K562 (cell line): ENCODE results near the gene BMPER. TPM values are rescaled to one million over a fixed set of nuclear protein-coding genes. Genes with fewer than 3 reads are reported as not detected.

Experiments used
- ATAC-seq: fragments of 200-7000 bp; cut with Tn5 transposase; 3 replicates; pipeline ENCODE4 v1.9.1; 2020; ENCODE audit warnings: moderate library complexity
- BruUV-seq: library from RNA; stranded (reverse); fragments of 400-500 nt; replicated peaks from 2 replicates; lab custom pipeline; 2021; lab: Mats Ljungman, UMichigan
- CTCF ChIA-PET: fragments of 300-600 bp; formaldehyde crosslinking; extraction: SDS; loops from one replicate; lab custom pipeline; 2021; ENCODE audit warnings: low intra/inter-chr PET ratio; lab: Yijun Ruan, JAX
- POLR2A ChIA-PET: fragments of 300-600, 350-650 bp; sonication (Branson Sonifier 250); formaldehyde crosslinking; extraction: SDS; loops from one replicate; lab custom pipeline; 2021; ENCODE audit warnings: antibody characterized with exemption, inconsistent platforms; lab: Yijun Ruan, JAX
- DNase-seq, 4 experiments: peaks; one replicate each; pipeline versions ENCODE4 v3.0.0 to v3.0.0-alpha.2; 2011 to 2018; ENCODE audit warnings: low spot score in 3 of 4, mixed read lengths in 3 of 4; ENCODE audit errors: extremely low read depth in 1 of 4
- FAIRE-seq: peaks from 2 replicates; lab custom pipeline; 2011; peaks lifted over from hg19 to GRCh38; lab: Jason Lieb, UNC
- H2AFZ ChIP-seq: 2 replicates; pipeline ENCODE4 v1.6.0; 2011; ENCODE audit warnings: low read depth, low read length, control low read depth, inconsistent platforms
- H3K27ac ChIP-seq: fragments of 200-600 bp; 3 replicates; pipeline ENCODE4 v1.8.0; 2011; ENCODE audit warnings: low read depth, mild to moderate bottlenecking, control low read depth, inconsistent platforms, low read length, moderate library complexity, mixed read lengths; ENCODE audit errors: extremely low read depth
- H3K27me3 ChIP-seq, 2 experiments: fragments of 300-600 bp in 1 of 2; 2 replicates in 1 of 2; 3 replicates in 1 of 2; pipeline versions ENCODE4 v1.6.0 to v1.8.0; 2011; ENCODE audit warnings: inconsistent platforms in 2 of 2, low read length in 2 of 2, mild to moderate bottlenecking in 1 of 2, mixed read lengths in 1 of 2, moderate library complexity in 1 of 2; ENCODE audit not compliant: control insufficient read depth in 2 of 2, insufficient read depth in 2 of 2
- H3K36me3 ChIP-seq: fragments of 300-600 bp; 3 replicates; pipeline ENCODE4 v1.8.0; 2011; ENCODE audit warnings: mild to moderate bottlenecking, low read length, inconsistent platforms; ENCODE audit not compliant: control insufficient read depth, insufficient read depth
- H3K4me1 ChIP-seq, 2 experiments: fragments of 200-600 bp in 1 of 2; replicated peaks in 1 of 2; 2 replicates in 1 of 2; 3 replicates in 1 of 2; pipeline versions ENCODE4 v1.5.1 to v1.8.0; 2011; ENCODE audit warnings: inconsistent platforms in 2 of 2, low read length in 2 of 2, mild to moderate bottlenecking in 1 of 2, mixed read lengths in 1 of 2, moderate library complexity in 1 of 2; ENCODE audit not compliant: control insufficient read depth in 2 of 2, insufficient read depth in 2 of 2
- H3K4me2 ChIP-seq: 2 replicates; pipeline ENCODE4 v1.6.1; 2011; ENCODE audit warnings: low read length, control low read depth, inconsistent platforms, mixed read lengths; ENCODE audit not compliant: insufficient read depth
- H3K4me3 ChIP-seq: fragments of 200-600 bp; sonication (generic), shearing (Covaris generic); 2 replicates; pipeline ENCODE4 v1.5.1; 2016; ENCODE audit warnings: control low read depth, inconsistent platforms
- H3K79me2 ChIP-seq: fragments of 200-600 bp; 3 replicates; pipeline ENCODE4 v1.8.0; 2011; ENCODE audit warnings: low read length, inconsistent platforms; ENCODE audit not compliant: control insufficient read depth, insufficient read depth
- H3K9ac ChIP-seq, 2 experiments: 2 replicates each; pipeline versions ENCODE4 v1.6.0 to v1.6.1; 2011; ENCODE audit warnings: low read depth in 2 of 2, low read length in 2 of 2, control low read depth in 1 of 2, inconsistent platforms in 1 of 2, mild to moderate bottlenecking in 1 of 2, mixed read lengths in 1 of 2; ENCODE audit not compliant: insufficient read depth in 1 of 2
- H3K9me1 ChIP-seq: one replicate; pipeline ENCODE4 v1.6.0; 2011; ENCODE audit warnings: inconsistent platforms, mild to moderate bottlenecking, low read length, moderate library complexity; ENCODE audit not compliant: control insufficient read depth, insufficient read depth
- H3K9me3 ChIP-seq: replicated peaks from 2 replicates; pipeline ENCODE4 v1.5.1; 2011; ENCODE audit warnings: low read depth, low read length, inconsistent platforms; ENCODE audit not compliant: control insufficient read depth, insufficient read depth
- H4K20me1 ChIP-seq: replicated peaks from 2 replicates; pipeline ENCODE4 v1.6.1; 2011; ENCODE audit warnings: low read length, inconsistent platforms, mixed read lengths; ENCODE audit not compliant: control insufficient read depth, insufficient read depth
- CTBP1 ChIP-seq: fragments of 450-650 bp; IDR thresholded peaks from 2 replicates; pipeline ENCODE4 v1.6.1; 2016; ENCODE audit warnings: borderline replicate concordance
- GTF2A2 ChIP-seq: IDR thresholded peaks from 2 replicates; pipeline ENCODE4 v1.6.1; 2016; ENCODE audit warnings: mild to moderate bottlenecking, missing genetic modification characterization, missing compliant biosample characterization
- HDAC8 ChIP-seq: fragments of 450-650 bp; IDR thresholded peaks from 2 replicates; pipeline ENCODE4 v1.6.1; 2016; ENCODE audit warnings: mild to moderate bottlenecking, missing genetic modification characterization, moderate library complexity, missing compliant biosample characterization
- HSF4 ChIP-seq: fragments of 250-450 bp; sonication (Bioruptor Pico); IDR thresholded peaks from 2 replicates; pipeline ENCODE4 v2.1.2; 2022; ENCODE audit warnings: mild to moderate bottlenecking, moderate library complexity, borderline replicate concordance
- NFIX ChIP-seq: fragments of 250-450 bp; sonication (Bioruptor Pico); IDR thresholded peaks from 2 replicates; pipeline ENCODE4 v1.4.0; 2020; ENCODE audit warnings: low read depth, mild to moderate bottlenecking, moderate library complexity
- NR2C2 ChIP-seq, 2 experiments: fragments of 200-800 bp in 1 of 2; sonication (Bioruptor generic) in 1 of 2; sonication (generic) in 1 of 2; formaldehyde crosslinking in 1 of 2; IDR thresholded peaks; 2 replicates each; pipeline versions ENCODE4 v1.6.1 to v1.8.0; 2016 to 2022; ENCODE audit warnings: mild to moderate bottlenecking in 1 of 2, missing compliant biosample characterization in 1 of 2, missing genetic modification characterization in 1 of 2, missing genetic modification reagents in 1 of 2
- SRSF3 ChIP-seq: fragments of 200-400 bp; formaldehyde crosslinking; IDR thresholded peaks from 2 replicates; pipeline ENCODE4 v1.6.1; 2016; ENCODE audit warnings: mild to moderate bottlenecking, low read length, moderate library complexity; ENCODE audit not compliant: insufficient read depth
- YBX1 ChIP-seq: fragments of 450-650 bp; IDR thresholded peaks from 2 replicates; pipeline ENCODE4 v1.7.1; 2016; ENCODE audit warnings: mild to moderate bottlenecking
- ZBTB17 ChIP-seq: fragments of 450-650 bp; formaldehyde crosslinking; IDR thresholded peaks from 2 replicates; pipeline ENCODE4 v1.4.0; 2020; ENCODE audit warnings: mild to moderate bottlenecking
- ZC3H11A ChIP-seq: IDR thresholded peaks from 2 replicates; pipeline ENCODE4 v1.6.1; 2012; ENCODE audit warnings: low read depth, low read length, improper control_type of control experiment
- WGBS: fragments of 100-300 bp; shearing (Covaris generic); methylation state at CpG from one replicate; pipeline ENCODE4 v1.1.6; 2016; ENCODE audit warnings: low coverage, mixed read lengths; ENCODE audit not compliant: insufficient coverage; ENCODE audit errors: missing lambda C conversion rate; 5-methylcytosine and 5-hydroxymethylcytosine counted together
- in situ Hi-C: fragments of 300-500 bp; cut with MboI; formaldehyde crosslinking; loops from 4 replicates; pipeline ENCODE4 v1.15.0; 2018; ENCODE audit warnings: inconsistent platforms, mixed read lengths
- intact Hi-C: fragments of 100-400 bp; cut with micrococcal nuclease; formaldehyde crosslinking; loops from 2 replicates; pipeline ENCODE4 v1.14.2; 2022
- polyA plus RNA-seq, 8 experiments: library from polyadenylated mRNA; depleted of rRNA in 4 of 8; stranded (reverse) in 5 of 8; unstranded in 3 of 8; fragments of >200 nt; fragmentation: Nextera tagmentation in 2 of 8; fragmentation: Illumina TruSeq in 1 of 8; extraction: Ambion mirVana in 2 of 8; extraction: Trizol in 1 of 8; gene quantifications; 2 replicates each; pipeline versions ENCODE4 v1.2.1 to v1.2.3, GENCODE V29; 2011 to 2014; ENCODE audit warnings: inconsistent platforms in 1 of 8, missing spikeins in 1 of 8
- total RNA-seq, 7 experiments: library from RNA; depleted of rRNA in 6 of 7; stranded (reverse); fragments of >200 nt in 6 of 7; fragmentation: Illumina TruSeq in 2 of 7; extraction: Trizol in 2 of 7; gene quantifications; 2 replicates each; pipeline versions ENCODE4 v1.2.1 to v1.2.3, GENCODE V29; 2011 to 2021; ENCODE audit warnings: low replicate concordance in 1 of 7
- TF ChIP-seq, protein P1 (sequence below), 3 experiments: IDR thresholded peaks in 2 of 3; conservative IDR thresholded peaks in 1 of 3; 2 replicates each; pipeline ENCODE4 v1.5.1; 2011 to 2012; ENCODE audit warnings: low read length in 3 of 3, mild to moderate bottlenecking in 3 of 3, control low read depth in 2 of 3, improper control_type of control experiment in 1 of 3, inconsistent platforms in 1 of 3, low read depth in 1 of 3, mixed read lengths in 1 of 3, moderate library complexity in 1 of 3; ENCODE audit not compliant: insufficient read depth in 2 of 3

BMPER gene
- total and polyA plus RNA-seq, 9 of the 15 experiments (the other 6 are each of a cell fraction or from before 2014, with no cell fraction given) = not detected

DNA sequence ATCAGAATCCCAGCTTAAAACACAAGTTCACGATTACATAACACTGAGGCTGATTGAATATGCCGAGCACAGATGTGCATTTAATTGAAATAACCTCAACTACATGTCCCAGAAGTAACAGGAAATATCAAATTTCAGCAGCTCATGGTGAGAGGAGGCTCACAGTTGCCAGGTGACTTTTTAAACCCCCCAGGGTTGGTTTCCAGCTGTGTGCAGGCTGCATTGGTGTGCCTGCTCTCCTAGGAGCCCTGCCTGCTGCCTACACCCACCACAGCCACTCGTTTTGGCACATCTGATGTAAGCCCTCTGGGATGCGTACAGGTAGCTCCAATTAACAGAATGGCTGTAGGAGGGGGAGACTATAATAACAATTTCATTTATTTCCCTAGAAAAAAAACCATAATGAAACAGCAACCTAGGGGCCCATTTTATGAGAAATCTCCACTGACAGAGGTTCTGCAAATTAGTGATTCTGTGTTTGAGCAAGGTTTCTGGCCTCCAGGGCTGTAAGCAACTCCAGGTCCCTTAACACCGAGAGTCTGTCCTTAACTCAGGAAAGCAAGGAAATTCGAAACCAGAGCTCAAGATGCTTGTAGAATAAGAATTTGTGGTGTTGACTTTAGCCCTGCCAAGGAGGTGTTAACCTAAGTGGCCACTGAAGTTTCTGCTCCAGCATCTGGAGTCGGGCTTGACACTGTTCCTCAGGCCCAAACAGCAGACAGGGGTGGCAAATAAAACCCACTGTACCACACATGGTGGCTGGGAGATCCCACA lies 161.9 kb downstream of the BMPER start:
- H3K27ac ChIP-seq = no peak overlapping the region

DNA sequence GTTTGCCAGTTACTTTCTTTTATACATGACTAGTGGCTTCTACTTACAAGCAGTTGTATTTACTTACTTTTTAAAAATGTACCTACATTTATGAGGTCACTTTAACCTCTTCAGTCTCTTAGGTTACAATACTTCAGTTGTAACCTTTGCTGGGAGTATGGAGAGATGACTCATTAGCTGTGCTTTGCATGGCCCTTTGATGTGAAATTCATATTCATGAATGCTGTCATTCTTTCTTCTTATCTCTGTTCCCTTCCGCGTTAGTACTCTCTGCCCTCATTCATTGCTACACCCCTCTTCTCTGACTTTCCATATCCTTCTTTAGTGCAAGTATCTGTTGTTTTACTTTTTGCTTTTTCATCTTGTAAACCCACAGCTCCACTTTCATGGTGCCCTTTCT lies 164.3 kb downstream of the BMPER start:
- no peaks in the 10 kb centered on the region for H3K4me1 ChIP-seq

More for the DNA sequence above, 161.9 kb downstream of the BMPER start:
- H3K4me2 ChIP-seq = no peak overlapping the region
- no peaks in the 10 kb centered on the region for H3K27me3 ChIP-seq
- H3K9ac ChIP-seq = no peak overlapping the region
- no TSS peak for BruUV-seq
- in situ Hi-C loops = no loop called here
- no peak for DNase-seq
- H3K79me2 ChIP-seq = no peaks in the 10 kb centered on the region
- no peak for TF ChIP-seq HSF4 (CRISPR knock-in tag)
- TF ChIP-seq HDAC8 (tag) = no peak
- TF ChIP-seq ZC3H11A = no peak
- TF ChIP-seq NFIX = no peak
- TF ChIP-seq CTBP1 = no peak
- no peak for TF ChIP-seq NR2C2 (CRISPR knock-in tag; IDR thresholded peaks at IDR 0.05)
- no peak for TF ChIP-seq NR2C2 (tag; IDR thresholded peaks at IDR 0.05)
- TF ChIP-seq SRSF3 = no peak
- TF ChIP-seq, all 486 proteins: peak for 0
- Histone ChIP-seq H3K4me1 (no peaks in the 10 kb centered on the region), H3K36me3 (no peaks in the 10 kb centered on the region), H2AFZ (no peak overlapping the region), H3K9me1 (no peaks in the 10 kb centered on the region), H3K4me3 (no peak overlapping the region), H3K9me3 (no peaks in the 10 kb centered on the region), H4K20me1 (no peaks in the 10 kb centered on the region)
- intact Hi-C loops = no loop called here
- 3% methylated on average over 7 of the region's 7 CpGs for WGBS
- FAIRE-seq = no peak
- no peak for ATAC-seq
- CTCF ChIA-PET = no interaction called here
- POLR2A ChIA-PET = no interaction called here

More for the DNA sequence above, 164.3 kb downstream of the BMPER start:
- no peak for DNase-seq
- TF ChIP-seq YBX1 = no peak
- TF ChIP-seq GTF2A2 (tag) = no peak
- TF ChIP-seq ZBTB17 (CRISPR knock-in tag) = no peak
- TF ChIP-seq, protein P1, sequence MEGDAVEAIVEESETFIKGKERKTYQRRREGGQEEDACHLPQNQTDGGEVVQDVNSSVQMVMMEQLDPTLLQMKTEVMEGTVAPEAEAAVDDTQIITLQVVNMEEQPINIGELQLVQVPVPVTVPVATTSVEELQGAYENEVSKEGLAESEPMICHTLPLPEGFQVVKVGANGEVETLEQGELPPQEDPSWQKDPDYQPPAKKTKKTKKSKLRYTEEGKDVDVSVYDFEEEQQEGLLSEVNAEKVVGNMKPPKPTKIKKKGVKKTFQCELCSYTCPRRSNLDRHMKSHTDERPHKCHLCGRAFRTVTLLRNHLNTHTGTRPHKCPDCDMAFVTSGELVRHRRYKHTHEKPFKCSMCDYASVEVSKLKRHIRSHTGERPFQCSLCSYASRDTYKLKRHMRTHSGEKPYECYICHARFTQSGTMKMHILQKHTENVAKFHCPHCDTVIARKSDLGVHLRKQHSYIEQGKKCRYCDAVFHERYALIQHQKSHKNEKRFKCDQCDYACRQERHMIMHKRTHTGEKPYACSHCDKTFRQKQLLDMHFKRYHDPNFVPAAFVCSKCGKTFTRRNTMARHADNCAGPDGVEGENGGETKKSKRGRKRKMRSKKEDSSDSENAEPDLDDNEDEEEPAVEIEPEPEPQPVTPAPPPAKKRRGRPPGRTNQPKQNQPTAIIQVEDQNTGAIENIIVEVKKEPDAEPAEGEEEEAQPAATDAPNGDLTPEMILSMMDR (IDR thresholded peaks at IDR 0.05 in 2 of 3, conservative IDR thresholded peaks at IDR 0.05 in 1 of 3; ENCODE audit: insufficient read depth in 2 of 3, low read depth in 1 of 3, low read length in 3 of 3) = no peak
- TF ChIP-seq HDAC8 (tag) = no peak
- no TSS peak for BruUV-seq
- POLR2A ChIA-PET = no interaction called here
- Histone ChIP-seq H3K4me3 (no peak overlapping the region), H4K20me1 (no peaks in the 10 kb centered on the region), H3K27ac (no peak overlapping the region), H3K9me1 (no peaks in the 10 kb centered on the region), H3K36me3 (no peaks in the 10 kb centered on the region), H3K79me2 (no peaks in the 10 kb centered on the region), H3K4me2 (no peak overlapping the region), H3K27me3 (no peaks in the 10 kb centered on the region), H2AFZ (no peak overlapping the region), H3K9me3 (no peaks in the 10 kb centered on the region), H3K9ac (no peak overlapping the region)
- in situ Hi-C loops = no loop called here
- intact Hi-C loops = no loop called here
- no peak for ATAC-seq
- CTCF ChIA-PET = no interaction called here
- FAIRE-seq = no peak
- WGBS = 0% methylated on average over 2 of the region's 2 CpGs
